Adrenal gland (tissue), 5 donors: ENCODE results near the gene GDF11.

Experiments used
- CTCF ChIP-seq, 6 experiments: fragments of 450-650 bp in 4 of 6; fragments of 200-600 bp in 2 of 6; sonication (generic) in 1 of 6; IDR thresholded peaks; 1 replicate in 5 of 6; 2 replicates in 1 of 6; pipeline versions ENCODE4 v1.5.1 to v1.8.0; 2016 to 2021; ENCODE audit warnings: antibody characterized with exemption in 6 of 6, mild to moderate bottlenecking in 2 of 6, moderate library complexity in 1 of 6
- POLR2A ChIP-seq, 2 donors: fragments of 450-650 bp; IDR thresholded peaks; one replicate each; pipeline ENCODE4 v1.6.1; 2017; ENCODE audit warnings: antibody characterized with exemption in 2 of 2, mild to moderate bottlenecking in 2 of 2, moderate library complexity in 1 of 2
- donor health status: DM: no; HTN: no; CAD: no.

GRCh38 chr12:55712700-55713415 is 30.1 kb upstream of the GDF11 start:
- TF ChIP-seq CTCF (IDR thresholded peaks at IDR 0.05): no peak
- no peak for TF ChIP-seq POLR2A (IDR thresholded peaks at IDR 0.05)
